Activated CD4-positive, alpha-beta T cell treated with anti-CD3 and anti-CD28 coated beads, Interleukin-2, amount 50 U/mL, for 24 hours (primary cell): ENCODE results near the gene ABCC5.

ENCODE experiments used
- DNase-seq, 2 donors: peaks; one replicate each; pipeline ENCODE4 v3.0.0-alpha.2; 2020; ENCODE audit warnings: low read depth in 1 of 2, low spot score in 1 of 2

ABCC5 gene

DNA sequence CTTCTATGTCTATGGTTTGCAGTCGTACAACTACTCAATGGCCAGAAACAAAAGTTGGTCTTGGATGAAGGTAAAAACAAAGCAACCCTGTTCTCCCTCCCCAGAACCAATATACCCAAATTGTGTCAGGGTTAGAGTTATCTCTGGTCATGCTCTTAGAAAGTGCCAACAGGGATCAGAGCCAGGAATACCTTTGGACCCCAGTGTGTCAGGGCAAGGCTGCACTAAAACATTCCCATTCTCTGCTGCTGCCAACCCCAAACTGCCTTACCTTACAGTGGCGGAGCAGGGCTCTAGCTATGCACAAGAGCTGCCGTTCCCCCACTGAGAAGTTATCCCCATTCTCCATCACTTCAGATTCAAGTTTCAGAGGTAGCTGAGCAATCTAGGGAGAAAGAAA, 90.6 kb downstream of the ABCC5 start:
- no peak for DNase-seq

DNA sequence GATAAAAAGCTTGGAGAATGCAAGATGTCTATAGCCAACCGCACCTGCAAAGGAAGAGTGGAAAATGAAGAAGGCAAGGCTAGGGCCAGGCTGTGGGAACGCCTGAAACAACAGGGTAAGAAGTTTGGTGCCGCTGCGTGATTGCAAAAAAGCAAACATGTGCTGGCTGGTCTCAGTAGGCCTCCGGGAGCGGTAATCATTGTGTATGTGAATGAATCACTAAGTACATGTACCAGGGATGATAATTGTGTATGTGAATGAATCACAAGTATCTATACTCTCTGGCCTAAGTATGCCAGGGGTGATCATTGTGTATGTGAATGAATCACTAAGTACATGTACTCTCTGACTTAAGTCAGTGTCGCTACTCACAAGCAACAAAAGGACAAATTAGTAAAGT, 92.7 kb downstream of the ABCC5 start:
- no peak for DNase-seq

DNA sequence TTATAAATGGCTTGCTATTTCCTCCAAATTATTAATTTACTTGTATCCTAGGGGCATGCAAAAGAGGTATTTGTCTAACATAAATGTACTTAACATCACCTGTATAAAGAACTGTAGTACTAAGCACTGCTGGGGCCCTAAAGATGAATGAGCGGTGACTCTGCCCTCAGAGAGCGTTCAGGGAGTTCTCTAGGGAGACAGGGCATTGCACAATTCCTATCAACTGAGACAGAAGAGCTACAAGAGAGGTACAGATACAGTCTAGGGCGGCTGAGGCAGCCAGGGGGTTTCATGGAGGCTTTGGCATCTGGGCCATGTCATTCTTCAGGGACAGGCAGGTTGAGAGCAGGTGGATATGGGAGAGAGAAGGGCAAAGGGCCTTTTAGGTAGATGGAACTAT, 93.1 kb downstream of the ABCC5 start:
- DNase-seq, result no peak

DNA sequence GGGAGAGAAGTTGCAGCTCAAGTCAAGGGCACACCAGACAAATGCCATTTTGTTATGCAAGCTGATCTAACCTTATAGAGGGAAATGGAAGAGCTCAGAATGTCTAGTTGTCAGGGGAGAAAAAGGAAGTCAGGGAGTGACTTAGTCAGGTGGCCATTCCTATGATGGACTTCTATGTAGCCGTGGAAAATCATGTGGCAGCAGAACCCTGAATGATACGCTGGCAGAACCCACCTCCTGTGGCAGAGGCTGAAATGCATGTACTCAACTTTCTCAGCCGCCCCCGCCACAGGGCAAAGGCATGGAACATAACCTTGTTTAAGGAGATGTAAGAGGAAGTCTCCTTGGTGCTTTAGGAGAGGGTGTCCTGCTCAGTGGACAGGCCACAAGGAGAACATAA, 95.3 kb downstream of the ABCC5 start:
- no peak for DNase-seq

DNA sequence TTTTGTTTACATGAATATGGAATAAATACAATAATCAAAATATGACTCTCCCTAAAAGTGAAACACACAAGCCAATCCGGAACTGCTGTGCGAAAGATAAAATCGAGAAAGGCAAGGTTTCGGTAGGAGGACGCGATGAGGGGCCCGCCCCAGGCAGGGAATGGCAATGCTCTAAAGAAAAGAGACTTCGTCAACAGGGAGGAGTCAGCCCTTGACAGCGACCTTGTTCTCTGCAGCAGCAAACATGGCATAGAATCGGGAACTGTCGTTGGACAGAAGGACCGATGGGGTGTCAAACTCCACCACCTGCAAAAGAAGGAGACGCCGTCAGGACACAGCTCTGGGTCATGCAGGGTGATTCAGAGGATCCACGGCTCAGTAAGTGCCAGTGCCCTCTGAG, 96.6 kb downstream of the ABCC5 start:
- no peak for DNase-seq

DNA sequence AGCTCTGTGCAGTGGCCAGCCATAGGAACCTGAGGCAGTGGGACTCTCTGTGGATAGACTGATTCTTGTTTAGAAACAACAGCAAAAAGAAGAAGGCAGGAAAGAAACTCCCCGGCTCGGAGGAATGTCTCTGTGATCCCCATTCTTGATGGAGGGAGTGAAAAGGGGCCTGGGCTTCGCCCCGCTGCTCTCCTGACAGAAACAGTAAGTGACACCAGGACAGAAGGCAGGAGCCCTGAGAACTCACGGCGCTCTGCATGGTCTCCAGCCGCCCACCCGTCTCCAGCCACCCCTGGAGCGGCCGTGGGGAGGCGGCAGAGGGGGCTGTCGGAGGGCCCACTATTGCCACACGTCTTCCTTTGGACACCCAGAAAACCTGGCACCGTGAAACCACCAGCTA, 97.3 kb downstream of the ABCC5 start:
- no peak for DNase-seq

DNA sequence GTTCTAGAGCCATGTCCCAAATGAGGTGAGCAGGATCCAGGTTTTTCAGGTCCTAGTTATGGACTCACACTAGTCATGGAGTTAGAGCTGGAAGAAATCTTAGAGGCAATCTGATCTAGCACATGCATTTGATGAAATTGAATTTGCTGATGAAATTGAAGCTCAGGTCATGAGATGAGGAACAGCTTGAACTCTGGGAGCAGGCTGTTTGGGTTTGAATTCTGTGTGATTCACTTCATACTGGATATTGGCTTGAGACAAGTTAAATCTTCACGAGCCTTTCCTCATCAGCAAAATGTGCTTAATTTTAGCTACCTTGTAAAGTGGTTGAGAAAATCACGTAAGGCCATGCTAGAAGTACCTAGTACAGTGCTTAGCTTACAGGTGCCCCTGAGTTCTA, 99.5 kb downstream of the ABCC5 start:
- no peak for DNase-seq

DNA sequence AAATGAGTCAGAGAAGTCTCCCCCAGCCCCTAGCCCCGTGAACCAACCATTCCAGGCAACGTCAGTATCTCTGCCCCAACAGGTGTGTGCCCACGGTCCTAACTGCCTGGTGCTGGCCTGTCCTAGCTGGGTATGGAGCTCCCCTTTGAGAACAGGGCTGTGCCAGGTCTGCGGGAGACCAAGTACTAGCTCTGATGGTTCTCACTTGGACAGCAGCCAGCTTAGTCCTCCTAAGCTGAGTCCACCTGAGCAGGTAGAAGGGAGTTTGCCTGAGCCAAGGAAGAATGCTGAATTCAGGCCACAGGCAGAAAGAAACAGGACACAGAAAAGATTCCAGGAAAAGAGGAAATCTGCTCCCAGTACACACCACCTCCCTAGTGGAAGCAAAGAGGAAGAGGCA, 99.9 kb downstream of the ABCC5 start:
- no peak for DNase-seq

DNA sequence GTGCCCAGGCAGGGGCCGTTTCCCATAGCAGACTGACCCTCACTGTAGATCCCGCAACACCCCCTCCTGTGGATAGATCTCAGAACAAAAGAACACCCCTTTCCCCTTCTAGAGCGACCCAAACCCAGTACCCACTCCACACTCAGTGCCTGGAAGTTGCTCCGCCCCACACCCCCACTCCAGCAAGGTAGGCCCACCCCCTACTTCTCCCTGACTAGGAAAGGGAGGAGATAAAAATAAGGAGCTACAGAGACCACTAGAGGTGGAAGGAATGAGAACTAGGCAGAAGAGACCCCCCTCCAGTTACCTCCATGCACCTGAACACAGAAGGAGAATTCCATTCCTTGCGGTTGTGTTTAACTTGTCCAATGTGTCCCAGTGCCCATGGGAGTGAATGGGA, 102.8 kb downstream of the ABCC5 start:
- no peak for DNase-seq

DNA sequence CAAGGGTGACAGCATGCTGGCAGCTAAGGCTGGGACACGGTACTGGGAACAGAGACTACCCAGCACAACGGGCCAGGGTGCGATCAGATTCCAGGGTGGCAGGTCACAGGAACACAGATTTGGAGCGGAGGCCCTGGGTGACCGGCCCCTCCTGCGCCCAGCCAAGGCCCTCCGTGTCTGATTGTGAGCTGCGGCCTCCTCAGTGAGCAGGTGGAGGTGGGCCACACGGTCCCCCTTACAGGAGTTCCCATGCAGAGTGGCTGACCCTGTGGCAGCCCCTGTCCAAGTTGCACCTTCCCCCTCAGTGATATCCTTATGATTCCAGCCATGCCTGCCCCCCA, 104.1 kb downstream of the ABCC5 start:
- DNase-seq, result no peak

DNA sequence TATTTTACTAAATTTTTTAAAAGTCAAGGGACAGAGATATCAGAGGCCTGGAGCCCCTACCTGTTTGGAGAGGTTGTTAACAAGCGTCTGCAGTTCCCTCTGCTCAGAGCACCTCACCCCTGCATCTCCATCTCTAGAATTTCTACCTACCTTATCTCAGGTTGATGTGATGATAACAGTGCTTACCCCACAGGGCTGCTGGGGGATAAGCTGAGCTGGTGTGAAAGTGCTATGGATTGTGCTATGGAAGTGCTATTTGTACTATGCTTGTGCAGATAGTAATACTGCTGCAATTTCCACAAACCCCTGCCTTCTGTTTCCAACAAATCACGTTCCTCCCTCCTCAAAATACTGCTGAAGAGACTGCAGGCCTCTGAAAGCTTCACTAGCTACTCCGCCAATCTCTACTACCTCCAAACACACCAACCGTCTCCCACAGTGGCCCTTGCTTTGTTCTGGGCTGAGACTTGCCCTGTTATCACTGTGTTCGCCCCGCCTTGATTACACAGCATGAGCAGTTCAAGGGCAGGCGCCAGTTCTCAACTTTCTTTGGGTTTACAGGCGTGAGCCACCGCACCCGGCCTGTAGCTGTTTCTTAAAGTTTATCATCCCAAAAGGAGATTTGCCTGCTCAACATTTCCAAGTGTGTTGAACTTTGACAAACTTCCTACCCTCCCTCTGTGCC, 104.6 kb downstream of the ABCC5 start:
- DNase-seq, result no peak

DNA sequence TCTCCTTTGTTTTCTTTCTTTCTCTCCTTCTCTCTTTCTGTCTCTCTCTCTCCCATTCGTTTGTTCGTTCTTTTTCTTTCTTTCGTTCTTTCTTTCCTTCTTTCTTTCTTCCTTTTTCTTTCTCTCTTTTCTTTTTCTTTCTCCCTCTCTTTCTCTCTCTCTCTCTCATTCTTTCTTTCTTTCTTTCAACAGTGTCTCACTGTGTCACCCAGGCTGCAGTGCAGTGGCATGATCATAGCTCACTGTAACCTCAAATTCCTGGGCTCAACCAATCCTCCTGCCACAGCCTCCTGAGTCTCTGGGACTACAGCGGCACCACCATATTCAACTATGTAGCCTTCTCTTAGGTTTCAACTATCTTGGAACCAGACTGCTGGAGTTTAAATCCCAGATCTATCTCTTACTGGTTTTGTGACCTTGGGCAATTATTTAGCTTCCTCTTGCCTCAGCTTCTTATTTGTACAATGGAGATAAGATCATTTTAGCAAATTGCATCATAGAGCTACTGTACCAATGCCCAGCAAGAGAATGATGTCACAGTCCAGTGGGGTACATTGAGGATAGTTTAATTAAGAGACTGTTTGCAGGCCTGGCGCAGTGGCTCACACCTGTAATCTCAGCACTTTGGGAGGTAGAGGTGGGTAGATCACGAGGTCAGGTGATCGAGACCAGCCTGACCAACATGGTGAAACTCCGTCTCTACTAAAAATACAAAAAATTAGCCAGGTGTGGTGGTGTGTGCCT, 105.7 kb downstream of the ABCC5 start:
- DNase-seq, result no peak

DNA sequence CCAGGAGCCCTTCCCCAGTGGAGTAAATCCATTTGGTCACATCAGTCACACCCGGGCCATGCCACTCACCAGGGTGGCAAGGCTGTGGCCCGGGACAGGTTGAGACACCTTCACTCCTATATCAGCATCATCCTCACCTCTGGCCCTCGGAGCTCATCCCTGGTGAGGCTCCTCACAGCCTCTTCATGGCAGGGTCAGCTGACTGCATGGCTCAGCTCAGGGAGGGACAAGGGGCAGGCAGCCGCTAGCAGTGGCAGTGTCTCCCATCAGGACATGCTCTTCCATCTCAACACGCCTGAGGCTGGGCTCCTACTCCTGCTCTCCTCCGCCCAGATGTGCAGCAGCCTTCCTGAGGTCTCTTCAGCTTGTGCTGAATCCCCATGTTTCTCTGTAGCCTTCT, 106.6 kb downstream of the ABCC5 start:
- no peak for DNase-seq

DNA sequence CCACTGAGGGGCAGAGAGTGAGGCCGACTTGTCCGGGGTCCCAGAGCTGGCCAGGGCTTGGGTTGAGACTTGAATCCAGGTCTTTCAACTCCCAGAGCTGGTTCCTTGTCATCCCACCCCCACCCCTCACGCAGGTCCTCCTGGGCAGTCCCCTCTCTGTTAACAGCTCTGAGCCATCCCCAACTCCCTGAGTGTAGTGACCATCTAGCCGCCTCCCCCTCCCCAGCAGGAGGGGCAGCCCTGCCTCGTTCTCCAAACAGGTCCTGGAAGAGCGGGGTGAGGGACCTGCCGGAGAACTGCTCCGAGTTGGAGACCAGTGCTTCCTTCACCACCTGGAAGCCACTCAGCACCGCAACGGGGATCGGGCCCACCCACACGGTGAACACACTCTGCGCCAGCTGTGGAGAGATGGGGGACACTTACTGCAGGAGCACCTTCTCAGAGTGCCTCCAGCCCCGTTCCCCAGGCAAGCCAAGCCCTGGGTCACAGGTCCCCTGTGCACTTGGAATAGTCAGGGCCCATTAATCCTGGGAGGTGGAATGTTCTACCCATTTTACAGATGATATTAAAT, 108.6 kb downstream of the ABCC5 start:
- no peak for DNase-seq

DNA sequence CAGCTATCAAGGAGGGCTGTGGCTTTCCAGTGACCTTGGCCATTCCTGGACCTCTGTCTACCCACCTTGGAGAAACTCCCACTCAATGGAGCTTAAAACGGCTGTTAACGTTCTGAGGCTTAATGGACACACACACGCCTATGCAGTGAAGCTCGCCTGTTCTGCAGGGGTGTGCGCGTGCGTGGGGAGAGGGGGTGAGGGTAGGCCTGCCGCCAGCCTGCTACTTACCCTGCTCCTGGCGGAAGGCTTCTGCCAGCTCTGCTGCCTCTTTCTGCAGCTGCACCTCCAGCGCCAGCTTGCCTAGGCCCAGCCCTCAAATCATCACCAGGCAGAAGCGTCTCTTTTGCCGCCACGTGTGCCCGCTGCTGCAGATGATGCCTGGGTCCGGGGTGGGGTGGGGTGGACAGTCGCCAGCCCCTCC, 109.8 kb downstream of the ABCC5 start:
- no peak for DNase-seq

DNA sequence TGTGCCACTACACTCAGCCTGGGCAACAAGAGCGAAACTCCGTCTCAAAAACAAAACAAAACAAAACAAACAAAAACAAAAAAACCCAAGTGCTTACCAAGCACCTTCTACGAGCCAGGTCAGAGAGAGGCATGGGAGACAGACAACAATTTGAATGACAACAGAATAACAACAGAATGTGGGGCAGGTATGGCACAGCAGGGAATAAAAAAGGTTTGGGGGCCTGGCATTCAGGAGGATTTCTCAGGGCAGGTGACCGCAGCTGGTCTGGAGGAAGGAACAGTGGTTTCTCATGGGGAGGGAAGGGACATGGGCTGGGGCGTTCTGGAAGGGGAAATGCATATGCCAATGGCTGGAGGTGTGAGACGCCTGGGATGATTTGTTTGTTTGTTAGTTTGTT, 110.5 kb downstream of the ABCC5 start:
- no peak for DNase-seq

DNA sequence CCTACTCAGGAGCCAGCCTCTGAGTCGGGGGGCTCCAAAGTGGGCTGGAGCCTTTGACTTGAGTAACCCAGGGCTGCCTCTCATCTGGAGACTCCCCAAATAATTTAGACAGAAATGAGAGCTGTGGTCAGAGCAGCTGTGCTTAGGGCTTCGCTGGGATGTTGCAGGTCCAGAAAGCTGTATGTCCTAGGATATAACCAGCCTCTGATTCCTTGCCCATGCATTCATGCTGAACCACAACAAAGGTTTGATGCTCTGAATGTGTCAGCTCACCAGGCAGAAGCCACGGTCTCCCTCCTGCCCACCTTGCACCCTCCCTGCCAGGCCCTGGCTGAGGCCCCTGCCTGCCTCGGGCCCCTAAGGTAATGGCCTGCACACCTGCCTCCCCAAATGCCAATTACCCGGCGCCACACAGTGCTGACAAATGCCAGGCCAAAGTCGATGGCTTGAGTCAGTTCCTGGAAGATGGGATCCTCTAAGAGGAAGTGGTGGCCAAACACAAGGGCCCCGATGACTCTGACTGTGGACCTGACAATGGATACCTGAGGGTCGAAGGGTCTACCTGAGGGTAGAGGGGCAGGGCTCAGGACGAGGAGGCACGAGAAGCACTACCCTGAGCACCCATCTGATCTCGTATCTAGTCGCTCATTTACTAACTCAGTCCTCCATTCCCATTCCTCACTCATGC, 111.3 kb downstream of the ABCC5 start:
- DNase-seq, result no peak

DNA sequence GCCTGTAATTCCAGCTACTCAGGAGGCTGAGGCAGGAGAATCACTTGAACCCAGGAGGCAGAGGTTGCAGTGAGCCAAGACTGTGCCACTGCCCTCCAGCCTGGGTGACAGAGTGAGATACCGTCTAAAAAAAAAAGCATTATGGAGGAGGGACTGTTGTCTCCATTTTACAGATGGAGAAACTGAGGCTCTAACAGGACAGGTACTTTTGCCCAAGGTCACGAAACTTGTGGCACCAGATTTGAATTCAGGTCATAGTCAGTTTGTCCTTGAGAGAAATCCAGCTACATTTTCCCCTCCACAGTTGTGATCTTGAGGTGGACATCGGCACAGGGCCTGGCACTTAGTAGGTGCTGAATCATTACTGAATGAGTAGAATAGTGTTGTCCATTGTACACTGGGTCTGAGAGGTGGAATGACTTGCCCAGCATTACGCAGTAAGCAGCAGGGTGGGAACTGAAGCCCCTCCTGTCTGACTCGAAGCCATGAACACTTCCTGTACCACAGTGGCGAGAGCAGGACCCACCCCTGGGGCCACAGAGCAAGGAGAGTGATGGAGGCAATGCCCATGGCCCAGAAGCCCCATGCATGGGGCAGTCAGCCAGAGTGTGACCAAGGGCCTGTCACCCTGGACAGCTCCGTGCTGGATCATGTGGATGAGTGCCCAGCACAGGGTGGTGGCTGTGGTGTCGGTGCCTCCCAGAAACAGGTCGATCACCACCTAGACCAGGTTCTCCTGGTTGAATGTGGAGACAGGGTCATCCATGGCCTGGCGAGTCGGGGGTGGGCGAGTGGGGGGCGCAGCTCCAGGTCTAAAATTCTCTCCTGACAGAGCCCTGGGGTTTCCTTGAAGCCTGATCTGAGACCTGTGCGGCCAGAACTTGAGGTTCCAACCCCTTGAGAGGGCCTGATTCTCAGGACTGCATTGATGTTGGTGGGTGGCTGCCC, 112.6 kb downstream of the ABCC5 start:
- no peak for DNase-seq

DNA sequence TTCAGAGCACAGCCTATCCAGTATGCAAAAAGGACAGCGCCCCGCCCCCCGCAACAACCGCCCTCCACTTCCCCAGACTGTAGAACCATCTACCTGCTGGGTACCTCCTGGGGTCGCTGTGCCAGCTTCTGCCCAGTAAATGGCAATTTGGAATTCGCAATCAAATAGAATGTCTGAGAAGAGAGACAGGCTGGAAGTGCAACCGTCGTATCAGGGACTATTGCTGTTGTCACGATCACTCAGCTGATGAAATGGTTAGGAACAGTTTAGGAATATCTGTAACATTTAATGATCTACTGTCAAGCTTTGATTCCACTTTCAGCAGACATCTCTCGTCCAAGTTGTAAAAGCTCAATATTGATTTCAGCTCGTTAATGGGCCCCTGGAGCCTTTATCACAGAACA, 119.7 kb downstream of the ABCC5 start:
- DNase-seq, result no peak

DNA sequence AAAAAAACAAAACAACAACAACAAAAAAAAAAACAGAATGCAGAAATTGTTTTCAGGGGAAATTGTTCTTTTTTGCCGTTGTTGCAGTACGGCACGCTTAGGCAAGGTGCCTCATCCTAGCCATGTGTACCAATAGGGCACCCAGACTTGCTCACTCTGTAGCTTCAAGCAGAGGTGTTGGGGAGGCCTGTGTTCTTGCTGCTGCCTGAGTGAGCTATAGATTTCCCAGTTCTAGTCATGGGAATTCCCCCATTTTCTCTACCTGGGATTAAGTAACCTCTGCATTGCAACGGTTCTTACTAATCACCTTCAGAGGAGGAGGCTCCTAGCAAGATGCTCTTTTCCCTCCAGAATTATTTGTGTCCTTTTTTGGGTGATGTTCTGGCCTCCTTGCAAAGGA, 120.1 kb downstream of the ABCC5 start:
- no peak for DNase-seq

DNA sequence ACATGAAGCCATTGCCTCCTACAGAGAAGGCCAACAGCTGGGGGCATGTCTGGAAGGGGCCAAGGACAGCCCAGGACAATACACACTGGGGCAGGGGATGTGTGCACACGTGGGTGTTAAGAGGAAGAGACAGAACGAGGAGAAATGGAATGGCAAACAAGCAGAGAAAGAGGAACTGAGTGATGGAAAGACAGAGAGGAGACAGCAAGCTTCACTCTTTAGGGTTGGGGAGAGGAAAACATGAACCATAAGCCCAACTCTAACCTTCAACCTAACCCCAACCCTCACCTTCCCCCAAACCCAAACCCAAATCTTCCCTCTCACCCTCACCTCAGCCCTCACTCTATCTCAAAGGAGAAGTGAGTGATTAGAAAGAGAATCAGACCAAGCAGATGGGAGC, 121.1 kb downstream of the ABCC5 start:
- DNase-seq, result no peak
